Vagina (tissue), 2 donors: ENCODE results near the gene PLPP1. TPM values are rescaled to one million over a fixed set of nuclear protein-coding genes. Genes with fewer than 3 reads are reported as not detected.

Source experiments
- DNase-seq, 2 donors: peaks; one replicate each; pipeline ENCODE4 v3.0.0-alpha.2; 2017; ENCODE audit errors: extremely low spot score in 2 of 2
- H3K27ac ChIP-seq: fragments of 200-600 bp; sonication (generic); one replicate; pipeline ENCODE4 v1.5.1; 2019
- H3K27me3 ChIP-seq: fragments of 200-600 bp; sonication (generic); one replicate; pipeline ENCODE4 v1.5.1; 2019
- H3K36me3 ChIP-seq, 2 donors: fragments of 200-600 bp; sonication (generic); one replicate each; pipeline ENCODE4 v1.5.1; 2017 to 2019
- H3K4me1 ChIP-seq: fragments of 200-600 bp; sonication (generic); one replicate; pipeline ENCODE4 v1.5.1; 2019
- H3K4me3 ChIP-seq, 2 donors: fragments of 200-600 bp; sonication (generic); 1 replicate in 1 of 2; 2 replicates in 1 of 2; pipeline ENCODE4 v1.5.1; 2016 to 2019
- H3K9me3 ChIP-seq: fragments of 200-600 bp; sonication (generic); one replicate; pipeline ENCODE4 v1.5.1; 2019
- CTCF ChIP-seq, 3 experiments: fragments of 450-650 bp in 2 of 3; fragments of 200-600 bp in 1 of 3; sonication (generic) in 1 of 3; IDR thresholded peaks; one replicate each; pipeline ENCODE4 v1.5.1; 2017 to 2019; ENCODE audit warnings: antibody characterized with exemption in 3 of 3, mild to moderate bottlenecking in 2 of 3, moderate library complexity in 2 of 3
- POLR2A ChIP-seq, 2 donors: fragments of 450-650 bp; IDR thresholded peaks; one replicate each; pipeline ENCODE4 v1.6.1; 2017; ENCODE audit warnings: antibody characterized with exemption in 2 of 2, mild to moderate bottlenecking in 2 of 2, moderate library complexity in 2 of 2
- POLR2AphosphoS5 ChIP-seq, 2 donors: sonication (generic); formaldehyde crosslinking; IDR thresholded peaks; one replicate each; pipeline ENCODE4 v1.9.0; 2017; ENCODE audit warnings: antibody characterized with exemption in 2 of 2, mild to moderate bottlenecking in 2 of 2, low read depth in 1 of 2; ENCODE audit not compliant: insufficient read depth in 1 of 2
- intact Hi-C: fragments of 100-400 bp; cut with DNase I; formaldehyde crosslinking; loops from one replicate; pipeline ENCODE4 v1.15.1; 2023
- total RNA-seq: library from RNA; depleted of rRNA; stranded (reverse); fragments of >200 nt; gene quantifications from one replicate; pipeline ENCODE4 v1.2.3, GENCODE V29; 2016

Gene PLPP1
- total RNA-seq, 1 donor from 2014 or later: 283 TPM

- Histone ChIP-seq H3K27me3 (no peaks in the 10 kb centered on the region), H3K4me3 (no peak overlapping the region), H3K27ac (no peak overlapping the region), H3K9me3 (no peaks in the 10 kb centered on the region), H3K36me3 (peaks cover 0 to 5% of the 10 kb centered on the region in 2 donors), H3K4me1 (no peaks in the 10 kb centered on the region)
- intact Hi-C loops: no loop called here
- DNase-seq: no peak
- TF ChIP-seq POLR2A (IDR thresholded peaks at IDR 0.05): no peak
- TF ChIP-seq CTCF (IDR thresholded peaks at IDR 0.05): no peak
- TF ChIP-seq POLR2AphosphoS5 (IDR thresholded peaks at IDR 0.05; ENCODE audit: insufficient read depth in 1 of 2, low read depth in 1 of 2): no peak
Observed at GRCh38 chr5:55416306-55416705, 118.5 kb downstream of the PLPP1 start.

- no peak overlapping the region for H3K27ac ChIP-seq
- H3K4me1 ChIP-seq: no peaks in the 10 kb centered on the region
- no peak for DNase-seq
Observed at GRCh38 chr5:55415071-55415470, 119.7 kb downstream of the PLPP1 start.

DNA sequence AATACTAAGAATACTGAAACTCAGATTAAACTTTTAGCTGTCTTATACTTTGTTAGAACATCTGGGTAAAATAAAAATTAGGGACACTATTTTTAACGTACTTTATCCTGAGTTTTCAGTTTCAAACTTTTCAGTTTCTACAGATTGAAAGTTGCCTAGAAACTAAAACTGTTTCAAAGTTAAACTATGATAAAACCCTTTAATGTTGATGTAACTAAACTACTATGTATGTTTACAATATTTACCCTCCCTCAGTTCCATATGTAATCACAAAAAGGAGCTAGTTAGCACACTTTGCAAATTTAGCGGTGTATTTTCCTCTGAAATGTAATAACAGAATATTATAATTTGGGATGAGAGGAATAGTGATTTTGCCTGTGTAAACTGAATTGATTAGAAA lies 121.1 kb downstream of the PLPP1 start:
- H3K4me1 ChIP-seq: no peaks in the 10 kb centered on the region

More at GRCh38 chr5:55415071-55415470, 119.7 kb downstream of the PLPP1 start:
- intact Hi-C loops: no loop called here
- H3K36me3 ChIP-seq: no peaks in the 10 kb centered on the region
- H3K27me3 ChIP-seq: no peaks in the 10 kb centered on the region
- TF ChIP-seq POLR2A (IDR thresholded peaks at IDR 0.05): no peak
- no peak for TF ChIP-seq POLR2AphosphoS5 (IDR thresholded peaks at IDR 0.05; ENCODE audit: insufficient read depth in 1 of 2, low read depth in 1 of 2)
- no peak for TF ChIP-seq CTCF (IDR thresholded peaks at IDR 0.05)
- H3K4me3 ChIP-seq: no peak overlapping the region
- H3K9me3 ChIP-seq: no peaks in the 10 kb centered on the region

GRCh38 chr5:55411876-55412275 lies 122.9 kb downstream of the PLPP1 start:
- Histone ChIP-seq H3K9me3 (no peaks in the 10 kb centered on the region), H3K4me1 (peaks cover 5% of the 10 kb centered on the region), H3K27ac (no peak overlapping the region), H3K27me3 (no peaks in the 10 kb centered on the region), H3K4me3 (no peak overlapping the region), H3K36me3 (no peaks in the 10 kb centered on the region)
- DNase-seq: no peak
- intact Hi-C loops: no loop called here
- no peak for TF ChIP-seq POLR2AphosphoS5 (IDR thresholded peaks at IDR 0.05; ENCODE audit: insufficient read depth in 1 of 2, low read depth in 1 of 2)
- TF ChIP-seq CTCF (IDR thresholded peaks at IDR 0.05): no peak
- TF ChIP-seq POLR2A (IDR thresholded peaks at IDR 0.05): no peak

More for the DNA sequence above, 121.1 kb downstream of the PLPP1 start:
- DNase-seq: no peak
- no peak overlapping the region for H3K27ac ChIP-seq
- TF ChIP-seq POLR2A (IDR thresholded peaks at IDR 0.05) (no peak), CTCF (IDR thresholded peaks at IDR 0.05) (no peak), POLR2AphosphoS5 (IDR thresholded peaks at IDR 0.05; ENCODE audit: insufficient read depth in 1 of 2, low read depth in 1 of 2) (no peak)
- no peaks in the 10 kb centered on the region for H3K36me3 ChIP-seq
- intact Hi-C loops: no loop called here
- H3K27me3 ChIP-seq: no peaks in the 10 kb centered on the region
- no peaks in the 10 kb centered on the region for H3K9me3 ChIP-seq
- H3K4me3 ChIP-seq: no peak overlapping the region

DNA sequence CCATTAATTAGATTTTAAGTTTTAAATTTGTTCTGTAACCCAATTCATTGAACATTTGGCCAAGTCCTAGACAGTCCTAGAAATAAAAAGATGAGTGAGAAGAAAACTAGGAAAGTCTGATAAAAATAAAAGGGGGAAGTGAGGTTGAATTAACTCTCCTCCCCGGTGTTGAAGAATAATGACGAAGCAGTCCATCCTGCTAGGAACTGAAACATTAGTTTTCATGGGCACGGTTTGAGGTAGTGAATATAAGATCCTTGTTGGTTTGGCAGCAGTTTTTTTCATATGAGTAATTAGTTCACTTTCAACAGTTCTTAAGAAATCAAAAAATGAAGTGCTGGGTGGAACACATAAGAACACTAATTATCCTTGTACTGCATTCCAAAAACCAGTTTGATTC lies 123.9 kb downstream of the PLPP1 start:
- H3K36me3 ChIP-seq: peaks cover 0 to 5% of the 10 kb centered on the region in 2 donors
- DNase-seq: no peak
- no peak for TF ChIP-seq POLR2A (IDR thresholded peaks at IDR 0.05)
- TF ChIP-seq CTCF (IDR thresholded peaks at IDR 0.05): no peak
- TF ChIP-seq POLR2AphosphoS5 (IDR thresholded peaks at IDR 0.05; ENCODE audit: insufficient read depth in 1 of 2, low read depth in 1 of 2): no peak
- no peaks in the 10 kb centered on the region for H3K27me3 ChIP-seq
- intact Hi-C loops: no loop called here
- H3K4me1 ChIP-seq: peaks cover 5% of the 10 kb centered on the region
- no peaks in the 10 kb centered on the region for H3K9me3 ChIP-seq
- H3K27ac ChIP-seq: no peak overlapping the region
- H3K4me3 ChIP-seq: no peak overlapping the region
